ENCODE data around the gene HSPG2.

HSPG2 gene

DNA sequence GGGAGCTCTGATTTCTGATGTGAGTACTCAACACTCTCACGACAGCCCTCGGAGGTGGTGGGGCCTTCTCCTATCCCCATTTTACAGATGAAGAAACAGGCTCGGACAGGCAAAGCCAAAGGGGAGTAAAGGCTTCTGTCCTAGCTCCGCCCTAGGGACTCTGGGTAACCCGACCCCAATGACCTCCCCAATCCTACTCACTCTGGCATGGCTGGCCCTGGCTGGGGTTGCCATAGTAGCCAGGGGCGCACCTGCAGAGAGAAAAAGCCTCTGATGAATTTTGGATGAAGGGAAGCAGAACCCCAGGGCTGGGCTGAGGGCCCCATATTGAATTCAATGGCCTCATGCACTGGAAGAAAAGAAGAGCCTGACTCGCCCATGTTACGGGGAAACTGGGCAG is 63.9 kb downstream of the HSPG2 start:
- peaks cover 2% of the 10 kb centered on the region for H3K9me3 ChIP-seq (ENCODE audit: insufficient read depth, low read depth, low read length)
- peaks cover 88 to 94% of the 10 kb centered on the region in 2 experiments for H3K36me3 ChIP-seq (ENCODE audit: control insufficient read depth in 1 of 2, insufficient read depth in 2 of 2, low read length in 2 of 2)
- H3K14ac ChIP-seq (ENCODE audit: low read length): no peak overlapping the region
- no peak overlapping the region for H4K8ac ChIP-seq (ENCODE audit: low read depth, low read length)
- no peak overlapping the region for H2BK5ac ChIP-seq (ENCODE audit: low read depth, low read length, poor library complexity)
- no peak overlapping the region for H4K12ac ChIP-seq (ENCODE audit: low read depth, low read length)
- H2AK5ac ChIP-seq (ENCODE audit: low read length): no peak overlapping the region
- WGBS (ENCODE audit: extremely low coverage, insufficient coverage, insufficient read length): no CpG with 5 or more reads among the region's 8 CpGs
- no peaks in the 10 kb centered on the region for H3K4me1 ChIP-seq (ENCODE audit: control insufficient read depth in 1 of 2, insufficient read depth in 2 of 2, low read length in 2 of 2)
- no peak for DNase-seq
- no peak overlapping the region for H2AFZ ChIP-seq (ENCODE audit: insufficient read depth, low read length, poor library complexity)
- H3K4me2 ChIP-seq (ENCODE audit: low read length): no peak overlapping the region
- no peak overlapping the region for H3K4me3 ChIP-seq (ENCODE audit: low read depth, low read length)
- H2BK120ac ChIP-seq (ENCODE audit: insufficient read depth, low read length, poor library complexity): no peak overlapping the region
- no peak overlapping the region for H3K4ac ChIP-seq (ENCODE audit: low read depth, low read length)
- H3K27me3 ChIP-seq (ENCODE audit: insufficient read depth, low read length): no peaks in the 10 kb centered on the region
- no peak overlapping the region for H3K18ac ChIP-seq (ENCODE audit: low read length)
- no peaks in the 10 kb centered on the region for H3K79me2 ChIP-seq (ENCODE audit: control insufficient read depth, insufficient read depth, low read length, poor library complexity)
- H2BK12ac ChIP-seq (ENCODE audit: low read length): no peak overlapping the region
- no peak overlapping the region for H3K9ac ChIP-seq (ENCODE audit: low read length)
- H3K27ac ChIP-seq (ENCODE audit: low read depth, low read length): no peak overlapping the region
- H4K91ac ChIP-seq (ENCODE audit: low read depth, low read length): no peak overlapping the region
- H3K23ac ChIP-seq (ENCODE audit: low read length): no peak overlapping the region
- no peaks in the 10 kb centered on the region for H3K79me1 ChIP-seq (ENCODE audit: low read length)

GRCh38 chr1:21872445-21873079 is 64.5 kb downstream of the HSPG2 start:
- no peak overlapping the region for H3K4ac ChIP-seq (ENCODE audit: low read depth, low read length)
- H3K79me1 ChIP-seq (ENCODE audit: low read length): no peaks in the 10 kb centered on the region
- no peak overlapping the region for H3K14ac ChIP-seq (ENCODE audit: low read length)
- H3K9ac ChIP-seq (ENCODE audit: low read length): no peak overlapping the region
- H4K91ac ChIP-seq (ENCODE audit: low read depth, low read length): no peak overlapping the region
- H3K23ac ChIP-seq (ENCODE audit: low read length): no peak overlapping the region
- no peak overlapping the region for H2BK12ac ChIP-seq (ENCODE audit: low read length)
- no peak overlapping the region for H2AK5ac ChIP-seq (ENCODE audit: low read length)
- H3K36me3 ChIP-seq (ENCODE audit: control insufficient read depth in 1 of 2, insufficient read depth in 2 of 2, low read length in 2 of 2): peaks cover 88 to 89% of the 10 kb centered on the region in 2 experiments
- H3K9me3 ChIP-seq (ENCODE audit: insufficient read depth, low read depth, low read length): peaks cover 2% of the 10 kb centered on the region
- DNase-seq: no peak
- no CpG with 5 or more reads among the region's 17 CpGs for WGBS (ENCODE audit: extremely low coverage, insufficient coverage, insufficient read length)
- H3K4me1 ChIP-seq (ENCODE audit: control insufficient read depth in 1 of 2, insufficient read depth in 2 of 2, low read length in 2 of 2): no peaks in the 10 kb centered on the region
- H3K4me3 ChIP-seq (ENCODE audit: low read depth, low read length): no peak overlapping the region
- H3K18ac ChIP-seq (ENCODE audit: low read length): no peak overlapping the region
- no peak overlapping the region for H4K8ac ChIP-seq (ENCODE audit: low read depth, low read length)
- no peak overlapping the region for H3K4me2 ChIP-seq (ENCODE audit: low read length)
- H4K12ac ChIP-seq (ENCODE audit: low read depth, low read length): no peak overlapping the region
- no peak overlapping the region for H2BK120ac ChIP-seq (ENCODE audit: insufficient read depth, low read length, poor library complexity)
- no peak overlapping the region for H2AFZ ChIP-seq (ENCODE audit: insufficient read depth, low read length, poor library complexity)
- no peak overlapping the region for H2BK5ac ChIP-seq (ENCODE audit: low read depth, low read length, poor library complexity)
- H3K27ac ChIP-seq (ENCODE audit: low read depth, low read length): no peak overlapping the region
- no peaks in the 10 kb centered on the region for H3K79me2 ChIP-seq (ENCODE audit: control insufficient read depth, insufficient read depth, low read length, poor library complexity)
- no peaks in the 10 kb centered on the region for H3K27me3 ChIP-seq (ENCODE audit: insufficient read depth, low read length)

- no peaks in the 10 kb centered on the region for H3K79me2 ChIP-seq (ENCODE audit: control insufficient read depth, insufficient read depth, low read length, poor library complexity)
- H3K18ac ChIP-seq (ENCODE audit: low read length): no peak overlapping the region
- no CpG with 5 or more reads among the region's 13 CpGs for WGBS (ENCODE audit: extremely low coverage, insufficient coverage, insufficient read length)
Observed at GRCh38 chr1:21871943-21872342, 65.2 kb downstream of the HSPG2 start.

GRCh38 chr1:21870611-21871010 is 66.5 kb downstream of the HSPG2 start:
- no peak for DNase-seq
- Histone ChIP-seq H3K27me3 (ENCODE audit: insufficient read depth, low read length) (no peaks in the 10 kb centered on the region), H3K4me3 (ENCODE audit: low read depth, low read length) (no peak overlapping the region), H2BK120ac (ENCODE audit: insufficient read depth, low read length, poor library complexity) (no peak overlapping the region), H2BK5ac (ENCODE audit: low read depth, low read length, poor library complexity) (no peak overlapping the region), H4K12ac (ENCODE audit: low read depth, low read length) (no peak overlapping the region), H3K14ac (ENCODE audit: low read length) (no peak overlapping the region), H3K4ac (ENCODE audit: low read depth, low read length) (no peak overlapping the region), H2AFZ (ENCODE audit: insufficient read depth, low read length, poor library complexity) (no peak overlapping the region), H3K79me1 (ENCODE audit: low read length) (no peaks in the 10 kb centered on the region), H4K8ac (ENCODE audit: low read depth, low read length) (no peak overlapping the region), H3K36me3 (ENCODE audit: control insufficient read depth in 1 of 2, insufficient read depth in 2 of 2, low read length in 2 of 2) (peaks cover 89 to 91% of the 10 kb centered on the region in 2 experiments), H3K9me3 (ENCODE audit: insufficient read depth, low read depth, low read length) (peaks cover 2% of the 10 kb centered on the region), H3K4me1 (ENCODE audit: control insufficient read depth in 1 of 2, insufficient read depth in 2 of 2, low read length in 2 of 2) (no peaks in the 10 kb centered on the region), H3K27ac (ENCODE audit: low read depth, low read length) (no peak overlapping the region), H3K18ac (ENCODE audit: low read length) (no peak overlapping the region), H3K4me2 (ENCODE audit: low read length) (no peak overlapping the region), H2AK5ac (ENCODE audit: low read length) (no peak overlapping the region), H2BK12ac (ENCODE audit: low read length) (no peak overlapping the region), H3K23ac (ENCODE audit: low read length) (no peak overlapping the region), H3K9ac (ENCODE audit: low read length) (peak overlapping the region; percentile 6), H4K91ac (ENCODE audit: low read depth, low read length) (no peak overlapping the region), H3K79me2 (ENCODE audit: control insufficient read depth, insufficient read depth, low read length, poor library complexity) (no peaks in the 10 kb centered on the region)
- no CpG with 5 or more reads among the region's 15 CpGs for WGBS (ENCODE audit: extremely low coverage, insufficient coverage, insufficient read length)

More at GRCh38 chr1:21871943-21872342, 65.2 kb downstream of the HSPG2 start:
- Histone ChIP-seq H2BK5ac (ENCODE audit: low read depth, low read length, poor library complexity) (no peak overlapping the region), H3K4me3 (ENCODE audit: low read depth, low read length) (no peak overlapping the region), H3K9me3 (ENCODE audit: insufficient read depth, low read depth, low read length) (peaks cover 2% of the 10 kb centered on the region), H2AK5ac (ENCODE audit: low read length) (no peak overlapping the region), H3K4ac (ENCODE audit: low read depth, low read length) (no peak overlapping the region), H3K27me3 (ENCODE audit: insufficient read depth, low read length) (no peaks in the 10 kb centered on the region), H2BK120ac (ENCODE audit: insufficient read depth, low read length, poor library complexity) (no peak overlapping the region), H3K79me1 (ENCODE audit: low read length) (no peaks in the 10 kb centered on the region), H2BK12ac (ENCODE audit: low read length) (no peak overlapping the region), H3K36me3 (ENCODE audit: control insufficient read depth in 1 of 2, insufficient read depth in 2 of 2, low read length in 2 of 2) (peaks cover 89 to 90% of the 10 kb centered on the region in 2 experiments), H2AFZ (ENCODE audit: insufficient read depth, low read length, poor library complexity) (no peak overlapping the region), H3K23ac (ENCODE audit: low read length) (no peak overlapping the region), H4K8ac (ENCODE audit: low read depth, low read length) (no peak overlapping the region), H3K4me1 (ENCODE audit: control insufficient read depth in 1 of 2, insufficient read depth in 2 of 2, low read length in 2 of 2) (no peaks in the 10 kb centered on the region), H4K12ac (ENCODE audit: low read depth, low read length) (no peak overlapping the region), H3K14ac (ENCODE audit: low read length) (no peak overlapping the region), H4K91ac (ENCODE audit: low read depth, low read length) (no peak overlapping the region), H3K27ac (ENCODE audit: low read depth, low read length) (no peak overlapping the region), H3K9ac (ENCODE audit: low read length) (no peak overlapping the region), H3K4me2 (ENCODE audit: low read length) (no peak overlapping the region)
- DNase-seq: no peak

Data from trophoblast cell (in vitro differentiated cells and primary cell).